Measurements from ENCODE around the gene ADGB. TPM values are rescaled to one million over a fixed set of nuclear protein-coding genes. Genes with fewer than 3 reads are reported as not detected.

Gene ADGB
- total and polyA plus RNA-seq, 9 of the 15 experiments (the other 6 are each of a cell fraction or from before 2014, with no cell fraction given): not detected

DNA sequence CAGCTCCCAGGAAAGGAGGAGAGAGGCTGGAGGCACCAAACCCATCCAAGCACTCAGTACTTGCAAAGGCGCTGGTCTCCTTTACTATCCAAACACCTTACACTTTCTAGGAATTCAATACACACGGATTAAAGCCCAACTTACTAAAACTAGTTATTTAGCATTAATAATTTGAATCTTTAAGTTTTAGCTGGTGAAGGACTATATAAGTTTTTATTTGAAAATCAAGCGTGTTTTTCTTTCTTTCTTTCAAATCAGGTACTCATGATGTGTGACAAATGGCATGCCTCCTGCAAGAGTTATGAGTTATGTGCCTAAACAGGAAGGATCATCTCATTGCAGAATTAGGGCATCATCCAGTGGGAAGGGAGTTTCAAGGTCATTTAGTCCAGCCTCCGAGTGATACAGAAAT, 263.7 kb downstream of the ADGB start (continued):
- TF ChIP-seq, protein P1, sequence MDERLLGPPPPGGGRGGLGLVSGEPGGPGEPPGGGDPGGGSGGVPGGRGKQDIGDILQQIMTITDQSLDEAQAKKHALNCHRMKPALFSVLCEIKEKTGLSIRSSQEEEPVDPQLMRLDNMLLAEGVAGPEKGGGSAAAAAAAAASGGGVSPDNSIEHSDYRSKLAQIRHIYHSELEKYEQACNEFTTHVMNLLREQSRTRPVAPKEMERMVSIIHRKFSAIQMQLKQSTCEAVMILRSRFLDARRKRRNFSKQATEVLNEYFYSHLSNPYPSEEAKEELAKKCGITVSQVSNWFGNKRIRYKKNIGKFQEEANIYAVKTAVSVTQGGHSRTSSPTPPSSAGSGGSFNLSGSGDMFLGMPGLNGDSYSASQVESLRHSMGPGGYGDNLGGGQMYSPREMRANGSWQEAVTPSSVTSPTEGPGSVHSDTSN (CRISPR knock-in tag; IDR thresholded peaks at IDR 0.05; ENCODE audit: low read depth): no peak
- TF ChIP-seq, protein P1 (tag; conservative IDR thresholded peaks at IDR 0.05; ENCODE audit: low read depth): no peak
- TF ChIP-seq CHCHD3 (CRISPR knock-in tag; IDR thresholded peaks at IDR 0.05) (no peak), ARID1B (IDR thresholded peaks at IDR 0.05) (no peak), CBX2 (IDR thresholded peaks at IDR 0.05; ENCODE audit: insufficient read depth, low read length, poor library complexity, severe bottlenecking) (no peak), PHTF2 (CRISPR knock-in tag; IDR thresholded peaks at IDR 0.05) (no peak), FOXK2 (conservative IDR thresholded peaks at IDR 0.05 in 1 of 2, IDR thresholded peaks at IDR 0.05 in 1 of 2; ENCODE audit: low read depth in 2 of 2) (no peak), POLR2B (IDR thresholded peaks at IDR 0.05; ENCODE audit: low read depth, partially characterized antibody) (no peak), TRIM24 (IDR thresholded peaks at IDR 0.05) (no peak), ZNF23 (CRISPR knock-in tag; IDR thresholded peaks at IDR 0.05) (no peak), KHSRP (IDR thresholded peaks at IDR 0.05) (no peak), CBX3 (IDR thresholded peaks at IDR 0.05; ENCODE audit: borderline replicate concordance in 1 of 2, low read length in 2 of 2) (no peak), ZZZ3 (IDR thresholded peaks at IDR 0.05) (no peak), ZNF384 (IDR thresholded peaks at IDR 0.05; ENCODE audit: low read depth, low read length) (no peak), HNRNPUL1 (IDR thresholded peaks at IDR 0.05; ENCODE audit: low read length) (no peak), TEAD4 (IDR thresholded peaks at IDR 0.05; ENCODE audit: low read length) (no peak), TEAD4 (CRISPR knock-in tag; IDR thresholded peaks at IDR 0.05; ENCODE audit: borderline replicate concordance) (no peak), ZNF174 (CRISPR knock-in tag; IDR thresholded peaks at IDR 0.05) (no peak), ZNF133 (CRISPR knock-in tag; IDR thresholded peaks at IDR 0.05) (no peak), THRAP3 (IDR thresholded peaks at IDR 0.05; ENCODE audit: borderline replicate concordance) (0 out of 2 replicates have a peak, but pooled peaks have one; percentile 28), ERF (CRISPR knock-in tag; IDR thresholded peaks at IDR 0.05) (peak; percentile 27; the same call in 1 of the 2 replicates)
- TF ChIP-seq, protein P2, sequence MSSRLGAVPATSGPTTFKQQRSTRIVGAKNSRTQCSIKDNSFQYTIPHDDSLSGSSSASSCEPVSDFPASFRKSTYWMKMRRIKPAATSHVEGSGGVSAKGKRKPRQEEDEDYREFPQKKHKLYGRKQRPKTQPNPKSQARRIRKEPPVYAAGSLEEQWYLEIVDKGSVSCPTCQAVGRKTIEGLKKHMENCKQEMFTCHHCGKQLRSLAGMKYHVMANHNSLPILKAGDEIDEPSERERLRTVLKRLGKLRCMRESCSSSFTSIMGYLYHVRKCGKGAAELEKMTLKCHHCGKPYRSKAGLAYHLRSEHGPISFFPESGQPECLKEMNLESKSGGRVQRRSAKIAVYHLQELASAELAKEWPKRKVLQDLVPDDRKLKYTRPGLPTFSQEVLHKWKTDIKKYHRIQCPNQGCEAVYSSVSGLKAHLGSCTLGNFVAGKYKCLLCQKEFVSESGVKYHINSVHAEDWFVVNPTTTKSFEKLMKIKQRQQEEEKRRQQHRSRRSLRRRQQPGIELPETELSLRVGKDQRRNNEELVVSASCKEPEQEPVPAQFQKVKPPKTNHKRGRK (tag; IDR thresholded peaks at IDR 0.05): no peak
- TF ChIP-seq, protein P3, sequence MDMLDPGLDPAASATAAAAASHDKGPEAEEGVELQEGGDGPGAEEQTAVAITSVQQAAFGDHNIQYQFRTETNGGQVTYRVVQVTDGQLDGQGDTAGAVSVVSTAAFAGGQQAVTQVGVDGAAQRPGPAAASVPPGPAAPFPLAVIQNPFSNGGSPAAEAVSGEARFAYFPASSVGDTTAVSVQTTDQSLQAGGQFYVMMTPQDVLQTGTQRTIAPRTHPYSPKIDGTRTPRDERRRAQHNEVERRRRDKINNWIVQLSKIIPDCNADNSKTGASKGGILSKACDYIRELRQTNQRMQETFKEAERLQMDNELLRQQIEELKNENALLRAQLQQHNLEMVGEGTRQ (CRISPR knock-in tag; IDR thresholded peaks at IDR 0.05): no peak
- TF ChIP-seq, protein P4, sequence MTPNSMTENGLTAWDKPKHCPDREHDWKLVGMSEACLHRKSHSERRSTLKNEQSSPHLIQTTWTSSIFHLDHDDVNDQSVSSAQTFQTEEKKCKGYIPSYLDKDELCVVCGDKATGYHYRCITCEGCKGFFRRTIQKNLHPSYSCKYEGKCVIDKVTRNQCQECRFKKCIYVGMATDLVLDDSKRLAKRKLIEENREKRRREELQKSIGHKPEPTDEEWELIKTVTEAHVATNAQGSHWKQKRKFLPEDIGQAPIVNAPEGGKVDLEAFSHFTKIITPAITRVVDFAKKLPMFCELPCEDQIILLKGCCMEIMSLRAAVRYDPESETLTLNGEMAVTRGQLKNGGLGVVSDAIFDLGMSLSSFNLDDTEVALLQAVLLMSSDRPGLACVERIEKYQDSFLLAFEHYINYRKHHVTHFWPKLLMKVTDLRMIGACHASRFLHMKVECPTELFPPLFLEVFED (CRISPR knock-in tag; conservative IDR thresholded peaks at IDR 0.05): no peak
- TF ChIP-seq, protein P5, sequence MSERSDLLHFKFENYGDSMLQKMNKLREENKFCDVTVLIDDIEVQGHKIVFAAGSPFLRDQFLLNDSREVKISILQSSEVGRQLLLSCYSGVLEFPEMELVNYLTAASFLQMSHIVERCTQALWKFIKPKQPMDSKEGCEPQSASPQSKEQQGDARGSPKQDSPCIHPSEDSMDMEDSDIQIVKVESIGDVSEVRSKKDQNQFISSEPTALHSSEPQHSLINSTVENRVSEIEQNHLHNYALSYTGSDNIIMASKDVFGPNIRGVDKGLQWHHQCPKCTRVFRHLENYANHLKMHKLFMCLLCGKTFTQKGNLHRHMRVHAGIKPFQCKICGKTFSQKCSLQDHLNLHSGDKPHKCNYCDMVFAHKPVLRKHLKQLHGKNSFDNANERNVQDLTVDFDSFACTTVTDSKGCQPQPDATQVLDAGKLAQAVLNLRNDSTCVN (CRISPR knock-in tag; IDR thresholded peaks at IDR 0.05): no peak
